DOHH2 (cell line): ENCODE data around the gene PSG11.
"Not testable (repeated sequence)": the region's sequence is repeated elsewhere in the genome, so short reads cannot be mapped to it uniquely, and the experiment has no call there.

Experiments used
- H3F3A ChIP-seq: fragments of 200-600 bp; sonication (generic), shearing (Covaris generic); 2 replicates; pipeline ENCODE4 v1.6.0; 2016; ENCODE audit warnings: antibody characterized with exemption, mild to moderate bottlenecking; ENCODE audit not compliant: control insufficient read depth, insufficient read depth
- H3K27ac ChIP-seq: fragments of 200-600 bp; sonication (generic); 2 replicates; pipeline ENCODE4 v1.5.1; 2014; ENCODE audit warnings: low read depth, mild to moderate bottlenecking, low read length, moderate library complexity
- H3K27me3 ChIP-seq: fragments of 200-600 bp; sonication (generic); 2 replicates; pipeline ENCODE4 v1.6.1; 2014; ENCODE audit warnings: mild to moderate bottlenecking, low read length, mixed read lengths; ENCODE audit not compliant: control insufficient read depth
- H3K36me3 ChIP-seq: fragments of 200-600 bp; sonication (generic); 2 replicates; pipeline ENCODE4 v1.6.1; 2014; ENCODE audit warnings: mild to moderate bottlenecking, low read length, moderate library complexity, mixed read lengths; ENCODE audit not compliant: control insufficient read depth
- H3K4me1 ChIP-seq: fragments of 200-600 bp; sonication (generic); 2 replicates; pipeline ENCODE4 v1.6.1; 2014; ENCODE audit warnings: mild to moderate bottlenecking, low read length, mixed read lengths; ENCODE audit not compliant: control insufficient read depth
- H3K4me2 ChIP-seq: fragments of 200-600 bp; sonication (generic); 2 replicates; pipeline ENCODE4 v1.6.0; 2014; ENCODE audit warnings: mild to moderate bottlenecking, low read length, moderate library complexity
- H3K4me3 ChIP-seq: fragments of 200-600 bp; sonication (generic); 2 replicates; pipeline ENCODE4 v1.5.1; 2014; ENCODE audit warnings: mild to moderate bottlenecking, low read length, mixed read lengths
- H3K79me2 ChIP-seq: fragments of 200-600 bp; sonication (generic); 2 replicates; pipeline ENCODE4 v1.6.1; 2014; ENCODE audit warnings: mild to moderate bottlenecking, low read length, mixed read lengths; ENCODE audit not compliant: control insufficient read depth
- H3K9me2 ChIP-seq: fragments of 200-600 bp; sonication (generic); replicated peaks from 2 replicates; pipeline ENCODE4 v1.6.1; 2014; ENCODE audit warnings: mild to moderate bottlenecking, low read length, mixed read lengths; ENCODE audit not compliant: control insufficient read depth
- H3K9me3 ChIP-seq: fragments of 200-600 bp; sonication (generic); 2 replicates; pipeline ENCODE4 v1.6.1; 2014; ENCODE audit warnings: antibody characterized with exemption, low read length, mixed read lengths; ENCODE audit not compliant: control insufficient read depth, insufficient read depth
- H4K20me1 ChIP-seq: fragments of 200-600 bp; sonication (generic); 2 replicates; pipeline ENCODE4 v1.6.0; 2014; ENCODE audit warnings: low read depth, mild to moderate bottlenecking, antibody characterized with exemption, low read length, moderate library complexity; ENCODE audit not compliant: control insufficient read depth, insufficient read depth

Gene PSG11

GRCh38 chr19:43019588-43019987 is 6.7 kb downstream of the PSG11 start:
- H3K79me2 ChIP-seq, H3K9me3 ChIP-seq, H3F3A ChIP-seq, H3K27ac ChIP-seq, H3K4me2 ChIP-seq, H3K9me2 ChIP-seq, H4K20me1 ChIP-seq, H3K36me3 ChIP-seq, H3K27me3 ChIP-seq, H3K4me3 ChIP-seq, H3K4me1 ChIP-seq: not testable (repeated sequence)

- H3K9me2 ChIP-seq, result not testable (repeated sequence)
These were observed 20.4 kb downstream of the PSG11 start for GRCh38 chr19:43005841-43006240.

GRCh38 chr19:43004846-43005245 is 21.4 kb downstream of the PSG11 start:
- not testable (repeated sequence) for H3K27ac ChIP-seq, H3K9me3 ChIP-seq, H3K4me2 ChIP-seq, H3K9me2 ChIP-seq, H3K36me3 ChIP-seq, H3K79me2 ChIP-seq, H3K27me3 ChIP-seq, H3K4me1 ChIP-seq, H3K4me3 ChIP-seq, H4K20me1 ChIP-seq, H3F3A ChIP-seq

More at GRCh38 chr19:43005841-43006240, 20.4 kb downstream of the PSG11 start:
- not testable (repeated sequence) for H3K4me3 ChIP-seq, H3F3A ChIP-seq, H4K20me1 ChIP-seq, H3K4me1 ChIP-seq, H3K36me3 ChIP-seq, H3K9me3 ChIP-seq, H3K79me2 ChIP-seq, H3K27me3 ChIP-seq, H3K4me2 ChIP-seq, H3K27ac ChIP-seq

GRCh38 chr19:43003634-43004033 is 22.6 kb downstream of the PSG11 start:
- H3K27ac ChIP-seq, H3K79me2 ChIP-seq: not testable (repeated sequence)

GRCh38 chr19:43002948-43003347 is 23.3 kb downstream of the PSG11 start:
- not testable (repeated sequence) for H3K36me3 ChIP-seq, H3K4me3 ChIP-seq

More at GRCh38 chr19:43003634-43004033, 22.6 kb downstream of the PSG11 start:
- not testable (repeated sequence) for H3K9me2 ChIP-seq, H3K27me3 ChIP-seq, H3F3A ChIP-seq, H3K4me1 ChIP-seq, H3K4me3 ChIP-seq, H4K20me1 ChIP-seq, H3K36me3 ChIP-seq, H3K4me2 ChIP-seq, H3K9me3 ChIP-seq

GRCh38 chr19:42996161-42996560 is 30.1 kb downstream of the PSG11 start:
- not testable (repeated sequence) for H3K4me1 ChIP-seq, H3K4me3 ChIP-seq, H3K9me3 ChIP-seq, H3K79me2 ChIP-seq, H3K9me2 ChIP-seq, H3F3A ChIP-seq, H3K36me3 ChIP-seq, H3K27ac ChIP-seq, H3K27me3 ChIP-seq, H4K20me1 ChIP-seq, H3K4me2 ChIP-seq

More at GRCh38 chr19:43002948-43003347, 23.3 kb downstream of the PSG11 start:
- H3K79me2 ChIP-seq, H3K27me3 ChIP-seq, H3K27ac ChIP-seq, H3K9me3 ChIP-seq, H4K20me1 ChIP-seq, H3K9me2 ChIP-seq, H3F3A ChIP-seq, H3K4me1 ChIP-seq, H3K4me2 ChIP-seq: not testable (repeated sequence)

- not testable (repeated sequence) for H3K9me3 ChIP-seq, H3K27me3 ChIP-seq, H3K4me3 ChIP-seq, H4K20me1 ChIP-seq, H3K9me2 ChIP-seq, H3F3A ChIP-seq, H3K4me1 ChIP-seq, H3K4me2 ChIP-seq, H3K36me3 ChIP-seq, H3K27ac ChIP-seq, H3K79me2 ChIP-seq
These were observed 34.2 kb downstream of the PSG11 start for GRCh38 chr19:42992029-42992604.
